ENCODE results near the gene EHD1.
A peak's percentile ranks its signal among the peaks of the same experiment; 100 is the strongest.

DNA sequence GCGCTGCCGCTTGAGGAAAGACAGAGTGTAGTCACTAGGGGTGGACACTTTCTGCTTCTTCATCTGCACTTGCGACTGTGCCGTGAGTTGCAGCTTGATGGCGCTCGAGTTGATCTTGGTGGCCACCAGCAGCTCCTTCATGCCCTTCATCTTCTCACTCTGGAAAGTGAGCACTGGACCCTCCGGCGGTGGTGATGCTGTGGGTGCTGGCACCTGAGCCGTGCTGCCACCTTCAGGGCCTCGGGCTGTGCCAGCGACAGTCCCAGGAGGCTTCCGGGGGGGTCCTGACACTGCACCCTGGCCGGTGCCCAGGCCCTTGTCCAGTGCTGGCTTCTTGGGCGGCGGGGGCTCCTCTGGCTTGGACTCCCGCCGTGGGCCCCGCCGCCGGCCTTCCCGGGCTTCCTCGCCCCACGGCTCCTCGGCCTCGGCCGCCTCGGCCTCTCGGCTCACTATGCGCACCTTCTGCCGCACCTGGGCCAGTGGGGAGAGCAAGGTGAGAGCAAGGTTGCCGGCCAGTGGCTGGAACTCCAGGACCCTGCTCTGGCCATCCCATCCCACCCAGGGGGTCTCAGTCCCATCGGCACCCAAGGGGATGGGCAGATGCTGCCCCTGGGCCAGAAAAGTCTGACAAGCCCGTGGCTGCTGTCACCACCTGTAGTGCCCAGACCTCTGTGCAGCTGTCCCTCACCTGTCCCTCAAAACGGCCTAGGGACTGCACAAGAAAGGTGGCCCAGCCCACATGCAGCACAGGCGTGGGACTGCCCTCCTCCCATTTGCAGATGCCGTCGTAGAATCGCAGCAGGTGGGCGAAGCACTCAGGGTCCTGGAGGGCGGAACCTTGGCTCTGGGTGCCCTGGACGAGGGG, 73.8 kb downstream of the EHD1 start:
- TF ChIP-seq, protein P1, sequence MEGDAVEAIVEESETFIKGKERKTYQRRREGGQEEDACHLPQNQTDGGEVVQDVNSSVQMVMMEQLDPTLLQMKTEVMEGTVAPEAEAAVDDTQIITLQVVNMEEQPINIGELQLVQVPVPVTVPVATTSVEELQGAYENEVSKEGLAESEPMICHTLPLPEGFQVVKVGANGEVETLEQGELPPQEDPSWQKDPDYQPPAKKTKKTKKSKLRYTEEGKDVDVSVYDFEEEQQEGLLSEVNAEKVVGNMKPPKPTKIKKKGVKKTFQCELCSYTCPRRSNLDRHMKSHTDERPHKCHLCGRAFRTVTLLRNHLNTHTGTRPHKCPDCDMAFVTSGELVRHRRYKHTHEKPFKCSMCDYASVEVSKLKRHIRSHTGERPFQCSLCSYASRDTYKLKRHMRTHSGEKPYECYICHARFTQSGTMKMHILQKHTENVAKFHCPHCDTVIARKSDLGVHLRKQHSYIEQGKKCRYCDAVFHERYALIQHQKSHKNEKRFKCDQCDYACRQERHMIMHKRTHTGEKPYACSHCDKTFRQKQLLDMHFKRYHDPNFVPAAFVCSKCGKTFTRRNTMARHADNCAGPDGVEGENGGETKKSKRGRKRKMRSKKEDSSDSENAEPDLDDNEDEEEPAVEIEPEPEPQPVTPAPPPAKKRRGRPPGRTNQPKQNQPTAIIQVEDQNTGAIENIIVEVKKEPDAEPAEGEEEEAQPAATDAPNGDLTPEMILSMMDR (optimal IDR thresholded peaks at IDR 0.05 in 1 of 3, IDR thresholded peaks at IDR 0.05 in 1 of 3, conservative IDR thresholded peaks at IDR 0.05 in 1 of 3; ENCODE audit: extremely low read depth in 1 of 3, insufficient read depth in 2 of 3, low read length in 3 of 3): peak in 1 of 3 experiments; percentile 25
- TF ChIP-seq EZH2 (IDR thresholded peaks at IDR 0.05; ENCODE audit: low read length): no peak
